Gastrocnemius medialis (tissue), 4 donors: ENCODE measurements around the gene HMCN1. TPM values are rescaled to one million over a fixed set of nuclear protein-coding genes. Genes with fewer than 3 reads are reported as not detected.

ENCODE experiments used
- ATAC-seq, 2 donors: fragments of 150-250 bp; one replicate each; pipeline ENCODE4 v1.9.1; 2016
- DNase-seq, 2 donors: peaks; one replicate each; pipeline ENCODE4 v3.0.0-alpha.2; 2019
- H3K27ac ChIP-seq, 4 donors: fragments of 200-600 bp; sonication (generic); 1 replicate in 1 of 4; 2 replicates in 3 of 4; pipeline ENCODE4 v1.5.1; 2016 to 2018; ENCODE audit warnings: mild to moderate bottlenecking in 2 of 4, moderate library complexity in 1 of 4
- H3K27me3 ChIP-seq, 3 donors: fragments of 200-600 bp; sonication (generic) in 2 of 3; 1 replicate in 1 of 3; 2 replicates in 2 of 3; pipeline versions ENCODE4 v1.5.1 to v1.6.0; 2016 to 2019; ENCODE audit warnings: mild to moderate bottlenecking in 1 of 3, moderate library complexity in 1 of 3
- H3K36me3 ChIP-seq, 2 donors: fragments of 200-600 bp; sonication (generic) in 1 of 2; one replicate each; pipeline ENCODE4 v1.5.1; 2017 to 2018
- H3K4me1 ChIP-seq, 2 donors: fragments of 200-600 bp; sonication (generic) in 1 of 2; one replicate each; pipeline ENCODE4 v1.5.1; 2016 to 2017; ENCODE audit warnings: mild to moderate bottlenecking in 2 of 2
- H3K4me3 ChIP-seq, 4 donors: fragments of 200-600 bp; sonication (generic) in 3 of 4; 1 replicate in 1 of 4; 2 replicates in 3 of 4; pipeline ENCODE4 v1.5.1; 2016 to 2019; ENCODE audit warnings: mild to moderate bottlenecking in 2 of 4
- H3K9me3 ChIP-seq, 3 donors: fragments of 200-600 bp; sonication (generic) in 2 of 3; 1 replicate in 1 of 3; 2 replicates in 2 of 3; pipeline ENCODE4 v1.5.1; 2016 to 2019
- CTCF ChIP-seq, 5 experiments: fragments of 450-650 bp in 3 of 5; fragments of 200-600 bp in 2 of 5; sonication (generic) in 2 of 5; IDR thresholded peaks in 4 of 5; conservative IDR thresholded peaks in 1 of 5; 1 replicate in 4 of 5; 2 replicates in 1 of 5; pipeline ENCODE4 v1.5.1; 2016 to 2019; ENCODE audit warnings: antibody characterized with exemption in 5 of 5, mild to moderate bottlenecking in 3 of 5, moderate library complexity in 3 of 5
- POLR2A ChIP-seq, 2 donors: fragments of 450-650 bp; IDR thresholded peaks; one replicate each; pipeline ENCODE4 v1.6.1; 2017; ENCODE audit warnings: antibody characterized with exemption in 2 of 2, mild to moderate bottlenecking in 2 of 2, moderate library complexity in 2 of 2
- in situ Hi-C, 4 donors: fragments of 200-750 bp; cut with MboI; loops; one replicate each; pipeline versions ENCODE4 v1.15.0 to v1.8.0; 2017; ENCODE audit warnings: low sequenced_read_pairs in 4 of 4
- intact Hi-C: fragments of 100-400 bp; cut with DNase I; formaldehyde crosslinking; loops from one replicate; pipeline ENCODE4 v1.15.1; 2023; ENCODE audit warnings: low total_unique reads
- total RNA-seq, 4 donors: library from RNA; depleted of rRNA; stranded (reverse); fragments of >200 nt; gene quantifications; one replicate each; pipeline versions ENCODE4 v1.1.0 to v1.2.3, GENCODE V29; 2016

The HMCN1 gene
- total RNA-seq, 4 donors from 2014 or later, result 2.6 to 7.5 (median 5.1) TPM

GRCh38 chr1:186066411-186066810, 332.2 kb downstream of the HMCN1 start:
- Histone ChIP-seq H3K27ac (no peak overlapping the region), H3K36me3 (no peaks in the 10 kb centered on the region), H3K27me3 (no peaks in the 10 kb centered on the region), H3K4me3 (no peak overlapping the region), H3K4me1 (no peaks in the 10 kb centered on the region), H3K9me3 (no peaks in the 10 kb centered on the region)
- in situ Hi-C loops, result no loop called here
- ATAC-seq (no peak), DNase-seq (no peak)
- intact Hi-C loops, result no loop called here
- no peak for TF ChIP-seq POLR2A (IDR thresholded peaks at IDR 0.05)
- no peak for TF ChIP-seq CTCF (IDR thresholded peaks at IDR 0.05 in 4 of 5, conservative IDR thresholded peaks at IDR 0.05 in 1 of 5)

DNA sequence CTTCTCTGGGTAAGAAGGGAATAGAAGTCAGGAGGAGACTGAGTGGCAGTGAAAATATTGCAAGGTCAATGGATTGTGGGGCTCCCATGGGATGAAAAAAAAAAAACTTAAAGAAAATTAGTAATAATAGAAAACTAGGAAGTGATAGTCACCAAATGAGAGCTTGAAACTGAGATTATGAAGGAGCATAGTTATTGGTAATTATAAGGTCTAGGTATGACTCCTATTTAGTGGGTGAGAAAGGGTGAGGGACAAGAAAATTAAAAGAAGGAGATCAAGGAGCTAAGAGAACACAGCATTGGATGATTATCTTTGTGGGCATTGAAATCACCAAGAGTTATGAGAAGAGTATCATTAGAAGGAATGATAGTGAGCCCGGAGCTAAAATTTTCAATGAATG, 339.5 kb downstream of the HMCN1 start:
- H3K9me3 ChIP-seq, result no peaks in the 10 kb centered on the region
- H3K27me3 ChIP-seq, result no peaks in the 10 kb centered on the region
- H3K27ac ChIP-seq, result no peak overlapping the region
- in situ Hi-C loops (no loop called here), intact Hi-C loops (no loop called here)
- H3K36me3 ChIP-seq, result no peaks in the 10 kb centered on the region
- H3K4me3 ChIP-seq, result no peak overlapping the region
- no peaks in the 10 kb centered on the region for H3K4me1 ChIP-seq
- TF ChIP-seq POLR2A (IDR thresholded peaks at IDR 0.05), result no peak
- TF ChIP-seq CTCF (IDR thresholded peaks at IDR 0.05 in 4 of 5, conservative IDR thresholded peaks at IDR 0.05 in 1 of 5), result no peak
- DNase-seq, result no peak
- ATAC-seq, result no peak

DNA sequence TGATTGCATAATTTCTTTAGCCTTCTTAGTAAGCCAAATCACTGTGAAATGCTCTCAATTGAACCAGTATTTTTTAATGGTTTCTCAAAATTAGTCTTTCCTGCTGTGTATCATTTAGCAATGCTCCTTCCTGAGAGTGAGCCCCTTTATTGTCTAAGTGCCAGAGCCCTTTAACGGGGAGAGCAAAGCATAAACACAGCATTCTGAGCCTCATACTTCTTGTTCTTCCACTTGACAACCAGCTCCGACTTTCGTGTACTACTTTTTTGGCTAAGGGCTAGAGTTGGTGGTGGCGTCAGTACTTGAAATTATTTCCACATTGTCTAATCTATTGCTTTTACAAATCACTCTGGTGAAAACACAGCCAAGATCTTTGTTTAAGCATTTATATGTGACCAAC, 341.8 kb downstream of the HMCN1 start:
- ATAC-seq (no peak), DNase-seq (no peak)
- no peaks in the 10 kb centered on the region for H3K36me3 ChIP-seq
- in situ Hi-C loops, result no loop called here
- H3K9me3 ChIP-seq, result no peaks in the 10 kb centered on the region
- no peaks in the 10 kb centered on the region for H3K27me3 ChIP-seq
- intact Hi-C loops, result no loop called here
- no peaks in the 10 kb centered on the region for H3K4me1 ChIP-seq
- TF ChIP-seq POLR2A (IDR thresholded peaks at IDR 0.05) (no peak), CTCF (IDR thresholded peaks at IDR 0.05 in 4 of 5, conservative IDR thresholded peaks at IDR 0.05 in 1 of 5) (no peak)
- H3K4me3 ChIP-seq, result no peak overlapping the region
- H3K27ac ChIP-seq, result no peak overlapping the region

DNA sequence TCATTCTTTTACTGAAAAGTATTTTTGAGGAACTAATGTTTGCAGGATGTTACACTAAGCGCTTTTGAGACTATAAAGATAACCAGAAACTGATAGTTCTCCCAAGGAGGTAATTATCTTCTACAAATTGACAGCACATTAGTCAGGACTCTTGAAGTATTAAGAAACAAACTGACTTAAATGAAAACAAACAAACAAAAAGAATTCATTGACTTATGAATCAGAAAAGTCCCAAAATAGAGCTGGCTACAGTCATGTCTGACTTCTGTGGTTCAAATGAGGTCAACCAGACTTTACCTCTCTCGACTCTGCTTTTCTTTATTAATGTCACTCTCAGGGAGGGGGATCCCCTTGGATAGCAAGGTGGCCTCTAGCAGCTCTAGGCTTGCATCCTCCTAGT, 344.1 kb downstream of the HMCN1 start:
- H3K27me3 ChIP-seq, result no peaks in the 10 kb centered on the region
- H3K9me3 ChIP-seq, result no peaks in the 10 kb centered on the region
- H3K27ac ChIP-seq, result no peak overlapping the region
- ATAC-seq (no peak), DNase-seq (no peak)
- intact Hi-C loops, result no loop called here
- TF ChIP-seq CTCF (IDR thresholded peaks at IDR 0.05 in 4 of 5, conservative IDR thresholded peaks at IDR 0.05 in 1 of 5) (no peak), POLR2A (IDR thresholded peaks at IDR 0.05) (no peak)
- no peak overlapping the region for H3K4me3 ChIP-seq
- no peaks in the 10 kb centered on the region for H3K36me3 ChIP-seq
- in situ Hi-C loops, result no loop called here
- H3K4me1 ChIP-seq, result peaks cover 3 to 5% of the 10 kb centered on the region in 2 donors

- Histone ChIP-seq H3K4me1 (peaks cover 3 to 5% of the 10 kb centered on the region in 2 donors), H3K27ac (no peak overlapping the region), H3K27me3 (no peaks in the 10 kb centered on the region), H3K9me3 (no peaks in the 10 kb centered on the region), H3K36me3 (no peaks in the 10 kb centered on the region), H3K4me3 (no peak overlapping the region)
- in situ Hi-C loops, result no loop called here
- DNase-seq (no peak), ATAC-seq (no peak)
- no peak for TF ChIP-seq CTCF (IDR thresholded peaks at IDR 0.05 in 4 of 5, conservative IDR thresholded peaks at IDR 0.05 in 1 of 5)
- no peak for TF ChIP-seq POLR2A (IDR thresholded peaks at IDR 0.05)
- intact Hi-C loops, result no loop called here
Observed at GRCh38 chr1:186079084-186079684, 345.0 kb downstream of the HMCN1 start.
